Measurements from ENCODE around the gene ATP2B2. TPM values are rescaled to one million over a fixed set of nuclear protein-coding genes. Genes with fewer than 3 reads are reported as not detected.

Gene ATP2B2
- total RNA-seq, 4 donors from 2014 or later, result 0.31 to 2.9 (median 1.8) TPM

GRCh38 chr3:10524270-10524669, 18.9 kb upstream of the ATP2B2 start:
- Histone ChIP-seq H3K4me3 (no peak overlapping the region), H3K9me3 (no peaks in the 10 kb centered on the region), H3K27ac (no peak overlapping the region), H3K36me3 (no peaks in the 10 kb centered on the region), H3K27me3 (no peaks in the 10 kb centered on the region), H3K4me1 (peaks cover 0 to 3% of the 10 kb centered on the region in 2 donors)
- no peak for ATAC-seq
- no peak for TF ChIP-seq POLR2A (IDR thresholded peaks at IDR 0.05)
- TF ChIP-seq, protein P1, sequence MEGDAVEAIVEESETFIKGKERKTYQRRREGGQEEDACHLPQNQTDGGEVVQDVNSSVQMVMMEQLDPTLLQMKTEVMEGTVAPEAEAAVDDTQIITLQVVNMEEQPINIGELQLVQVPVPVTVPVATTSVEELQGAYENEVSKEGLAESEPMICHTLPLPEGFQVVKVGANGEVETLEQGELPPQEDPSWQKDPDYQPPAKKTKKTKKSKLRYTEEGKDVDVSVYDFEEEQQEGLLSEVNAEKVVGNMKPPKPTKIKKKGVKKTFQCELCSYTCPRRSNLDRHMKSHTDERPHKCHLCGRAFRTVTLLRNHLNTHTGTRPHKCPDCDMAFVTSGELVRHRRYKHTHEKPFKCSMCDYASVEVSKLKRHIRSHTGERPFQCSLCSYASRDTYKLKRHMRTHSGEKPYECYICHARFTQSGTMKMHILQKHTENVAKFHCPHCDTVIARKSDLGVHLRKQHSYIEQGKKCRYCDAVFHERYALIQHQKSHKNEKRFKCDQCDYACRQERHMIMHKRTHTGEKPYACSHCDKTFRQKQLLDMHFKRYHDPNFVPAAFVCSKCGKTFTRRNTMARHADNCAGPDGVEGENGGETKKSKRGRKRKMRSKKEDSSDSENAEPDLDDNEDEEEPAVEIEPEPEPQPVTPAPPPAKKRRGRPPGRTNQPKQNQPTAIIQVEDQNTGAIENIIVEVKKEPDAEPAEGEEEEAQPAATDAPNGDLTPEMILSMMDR (IDR thresholded peaks at IDR 0.05 in 4 of 5, conservative IDR thresholded peaks at IDR 0.05 in 1 of 5), result no peak
- DNase-seq, result no peak
- in situ Hi-C loops (cut with MboI; ENCODE audit: low sequenced_read_pairs in 4 of 4) (no loop called here), intact Hi-C loops (cut with DNase I; ENCODE audit: low total_unique reads) (no loop called here)

GRCh38 chr3:10523561-10523960, 18.2 kb upstream of the ATP2B2 start:
- ATAC-seq, result no peak
- DNase-seq, result no peak
- Histone ChIP-seq H3K27ac (no peak overlapping the region), H3K4me1 (peaks cover 7 to 10% of the 10 kb centered on the region in 2 donors), H3K4me3 (no peak overlapping the region), H3K36me3 (no peaks in the 10 kb centered on the region), H3K27me3 (no peaks in the 10 kb centered on the region), H3K9me3 (no peaks in the 10 kb centered on the region)
- in situ Hi-C loops (cut with MboI; ENCODE audit: low sequenced_read_pairs in 4 of 4) (no loop called here), intact Hi-C loops (cut with DNase I; ENCODE audit: low total_unique reads) (no loop called here)
- TF ChIP-seq POLR2A (IDR thresholded peaks at IDR 0.05), result no peak
- TF ChIP-seq, protein P1 (IDR thresholded peaks at IDR 0.05 in 4 of 5, conservative IDR thresholded peaks at IDR 0.05 in 1 of 5), result no peak

DNA sequence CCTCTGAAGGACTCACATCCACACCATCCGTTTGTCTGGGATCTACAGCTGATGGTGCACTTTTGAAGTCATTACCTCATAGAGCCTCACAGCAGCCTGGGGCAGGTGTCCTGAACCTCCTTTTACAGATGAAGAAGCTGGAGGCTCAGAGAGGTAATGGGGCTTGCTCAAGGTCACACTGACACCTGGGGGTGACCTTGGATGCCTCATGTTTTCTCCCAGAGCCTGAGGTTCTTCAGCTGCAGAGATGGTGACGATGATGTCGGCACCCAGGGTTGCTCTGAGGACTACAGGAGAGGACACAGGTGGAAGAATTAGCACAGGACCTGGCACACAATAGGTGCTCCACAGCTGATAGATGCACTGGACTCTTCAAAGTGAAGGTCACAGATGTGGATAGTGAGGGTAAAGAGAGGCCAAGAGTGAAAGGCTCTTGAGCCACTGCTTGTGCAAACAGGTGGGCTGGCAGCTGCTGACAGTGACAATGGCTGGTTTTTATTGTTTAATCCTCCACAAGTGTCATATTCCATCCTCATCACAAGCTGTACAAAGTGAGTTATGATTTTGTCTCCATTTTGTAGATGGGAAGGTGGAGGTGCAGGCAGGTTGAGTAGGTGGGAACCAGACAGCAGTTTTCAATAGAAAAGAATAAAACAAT, 17.4 kb upstream of the ATP2B2 start:
- no peak for ATAC-seq
- Histone ChIP-seq H3K36me3 (no peaks in the 10 kb centered on the region), H3K4me1 (peaks cover 14 to 17% of the 10 kb centered on the region in 2 donors), H3K9me3 (no peaks in the 10 kb centered on the region), H3K4me3 (no peak overlapping the region), H3K27me3 (no peaks in the 10 kb centered on the region), H3K27ac (no peak overlapping the region)
- no peak for TF ChIP-seq POLR2A (IDR thresholded peaks at IDR 0.05)
- TF ChIP-seq, protein P1 (IDR thresholded peaks at IDR 0.05 in 4 of 5, conservative IDR thresholded peaks at IDR 0.05 in 1 of 5), result no peak
- in situ Hi-C loops (cut with MboI; ENCODE audit: low sequenced_read_pairs in 4 of 4), result no loop called here
- intact Hi-C loops (cut with DNase I; ENCODE audit: low total_unique reads), result no loop called here
- no peak for DNase-seq

- no peaks in the 10 kb centered on the region for H3K27me3 ChIP-seq
- no peak for ATAC-seq
- in situ Hi-C loops (cut with MboI; ENCODE audit: low sequenced_read_pairs in 4 of 4) (no loop called here), intact Hi-C loops (cut with DNase I; ENCODE audit: low total_unique reads) (no loop called here)
- H3K4me1 ChIP-seq, result peaks cover 23 to 25% of the 10 kb centered on the region in 2 donors
- H3K4me3 ChIP-seq, result no peak overlapping the region
- H3K9me3 ChIP-seq, result no peaks in the 10 kb centered on the region
- no peak for TF ChIP-seq POLR2A (IDR thresholded peaks at IDR 0.05)
- TF ChIP-seq, protein P1 (IDR thresholded peaks at IDR 0.05 in 4 of 5, conservative IDR thresholded peaks at IDR 0.05 in 1 of 5), result no peak
- H3K36me3 ChIP-seq, result no peaks in the 10 kb centered on the region
- H3K27ac ChIP-seq, result no peak overlapping the region
- no peak for DNase-seq
These were observed 16.5 kb upstream of the ATP2B2 start for GRCh38 chr3:10521772-10522441.
